Esophagus muscularis mucosa (tissue), 3 donors: ENCODE measurements around the gene ASNSD1.

Experiments used
- POLR2A ChIP-seq: fragments of 450-650 bp; IDR thresholded peaks from one replicate; pipeline ENCODE4 v1.6.1; 2017; ENCODE audit warnings: antibody characterized with exemption, moderate library complexity, mild to moderate bottlenecking, low read depth
- POLR2AphosphoS5 ChIP-seq, 2 donors: sonication (generic); formaldehyde crosslinking; IDR thresholded peaks; one replicate each; pipeline ENCODE4 v1.6.1; 2017; ENCODE audit warnings: antibody characterized with exemption in 2 of 2
- TF ChIP-seq, protein P1 (sequence below), 3 experiments: fragments of 200-600 bp in 2 of 3; fragments of 450-650 bp in 1 of 3; sonication (generic) in 2 of 3; IDR thresholded peaks; one replicate each; pipeline ENCODE4 v1.5.1; 2017 to 2019; ENCODE audit warnings: antibody characterized with exemption in 3 of 3, mild to moderate bottlenecking in 2 of 3, moderate library complexity in 1 of 3

DNA sequence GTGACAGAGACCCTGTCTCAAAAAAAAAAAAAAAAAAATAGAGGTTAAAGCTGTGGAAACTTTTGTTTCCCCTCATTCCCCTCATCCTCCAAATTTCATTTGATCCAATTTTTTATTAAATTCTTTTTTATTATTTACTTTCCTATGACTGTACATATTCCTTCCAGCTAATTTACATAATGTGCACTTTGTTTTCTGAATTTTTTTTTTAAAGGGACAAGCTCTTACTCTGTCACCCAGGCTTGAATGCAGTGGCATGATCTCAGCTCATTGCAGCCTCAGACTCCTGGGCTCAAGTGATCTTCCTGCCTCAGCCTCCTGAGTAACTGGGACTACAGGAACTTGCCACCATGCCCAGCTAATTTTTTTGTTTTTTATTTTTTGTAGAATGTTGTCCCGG, 23.6 kb downstream of the ASNSD1 start:
- TF ChIP-seq, protein P1, sequence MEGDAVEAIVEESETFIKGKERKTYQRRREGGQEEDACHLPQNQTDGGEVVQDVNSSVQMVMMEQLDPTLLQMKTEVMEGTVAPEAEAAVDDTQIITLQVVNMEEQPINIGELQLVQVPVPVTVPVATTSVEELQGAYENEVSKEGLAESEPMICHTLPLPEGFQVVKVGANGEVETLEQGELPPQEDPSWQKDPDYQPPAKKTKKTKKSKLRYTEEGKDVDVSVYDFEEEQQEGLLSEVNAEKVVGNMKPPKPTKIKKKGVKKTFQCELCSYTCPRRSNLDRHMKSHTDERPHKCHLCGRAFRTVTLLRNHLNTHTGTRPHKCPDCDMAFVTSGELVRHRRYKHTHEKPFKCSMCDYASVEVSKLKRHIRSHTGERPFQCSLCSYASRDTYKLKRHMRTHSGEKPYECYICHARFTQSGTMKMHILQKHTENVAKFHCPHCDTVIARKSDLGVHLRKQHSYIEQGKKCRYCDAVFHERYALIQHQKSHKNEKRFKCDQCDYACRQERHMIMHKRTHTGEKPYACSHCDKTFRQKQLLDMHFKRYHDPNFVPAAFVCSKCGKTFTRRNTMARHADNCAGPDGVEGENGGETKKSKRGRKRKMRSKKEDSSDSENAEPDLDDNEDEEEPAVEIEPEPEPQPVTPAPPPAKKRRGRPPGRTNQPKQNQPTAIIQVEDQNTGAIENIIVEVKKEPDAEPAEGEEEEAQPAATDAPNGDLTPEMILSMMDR (IDR thresholded peaks at IDR 0.05), result no peak
- TF ChIP-seq POLR2A, result no peak
- no peak for TF ChIP-seq POLR2AphosphoS5 (IDR thresholded peaks at IDR 0.05)
